GM08714 (cell line): ENCODE data around the gene PRR16.

ENCODE experiments used
- H3K4me3 ChIP-seq: fragments of 200-500 bp; sonication (Bioruptor generic); 2 replicates; pipeline ENCODE4 v1.5.1; 2014; ENCODE audit warnings: mild to moderate bottlenecking, low read length, inconsistent platforms
- ZNF274 ChIP-seq: IDR thresholded peaks from 2 replicates; pipeline ENCODE4 v1.6.1; 2012; ENCODE audit warnings: mild to moderate bottlenecking, low read depth, low read length

PRR16 gene

DNA sequence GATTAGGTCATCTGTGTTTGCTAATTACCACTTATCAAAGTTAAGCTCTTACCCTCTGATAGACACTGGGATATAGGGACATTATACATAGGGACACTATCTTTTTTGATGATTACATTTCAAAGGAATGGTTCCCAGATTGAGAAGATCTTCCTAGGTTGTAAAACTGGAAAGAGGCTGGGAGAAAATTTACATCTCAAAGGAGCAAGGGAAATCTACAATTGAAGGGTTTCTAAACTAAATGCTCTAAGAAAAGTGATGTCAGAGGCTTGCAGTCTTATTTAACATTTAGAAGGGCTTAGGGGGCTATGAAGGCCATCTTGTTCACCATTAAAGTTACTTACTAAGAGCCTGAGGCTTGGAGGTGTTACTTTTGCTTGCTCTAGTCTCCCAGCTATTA is 242.8 kb downstream of the PRR16 start:
- no peak overlapping the region for H3K4me3 ChIP-seq
- no peak for TF ChIP-seq ZNF274

GRCh38 chr5:120717381-120717780 is 253.3 kb downstream of the PRR16 start:
- no peak overlapping the region for H3K4me3 ChIP-seq
- TF ChIP-seq ZNF274, result no peak

GRCh38 chr5:120730214-120730613 is 266.1 kb downstream of the PRR16 start:
- H3K4me3 ChIP-seq, result no peak overlapping the region
- TF ChIP-seq ZNF274, result no peak

- TF ChIP-seq ZNF274, result no peak
- H3K4me3 ChIP-seq, result no peak overlapping the region
Observed at GRCh38 chr5:120734033-120734432, 269.9 kb downstream of the PRR16 start.

- no peak overlapping the region for H3K4me3 ChIP-seq
- no peak for TF ChIP-seq ZNF274
Observed at GRCh38 chr5:120735076-120735475, 271.0 kb downstream of the PRR16 start.
